K562 (cell line): ENCODE results near the gene P2RY14. TPM values are rescaled to one million over a fixed set of nuclear protein-coding genes. Genes with fewer than 3 reads are reported as not detected.

Source experiments
- ATAC-seq: fragments of 200-7000 bp; cut with Tn5 transposase; 3 replicates; pipeline ENCODE4 v1.9.1; 2020; ENCODE audit warnings: moderate library complexity
- BruUV-seq: library from RNA; stranded (reverse); fragments of 400-500 nt; replicated peaks from 2 replicates; lab custom pipeline; 2021; lab: Mats Ljungman, UMichigan
- CTCF ChIA-PET: fragments of 300-600 bp; formaldehyde crosslinking; extraction: SDS; loops from one replicate; lab custom pipeline; 2021; ENCODE audit warnings: low intra/inter-chr PET ratio; lab: Yijun Ruan, JAX
- POLR2A ChIA-PET: fragments of 300-600, 350-650 bp; sonication (Branson Sonifier 250); formaldehyde crosslinking; extraction: SDS; loops from one replicate; lab custom pipeline; 2021; ENCODE audit warnings: antibody characterized with exemption, inconsistent platforms; lab: Yijun Ruan, JAX
- DNase-seq, 4 experiments: peaks; one replicate each; pipeline versions ENCODE4 v3.0.0 to v3.0.0-alpha.2; 2011 to 2018; ENCODE audit warnings: low spot score in 3 of 4, mixed read lengths in 3 of 4; ENCODE audit errors: extremely low read depth in 1 of 4
- FAIRE-seq: peaks from 2 replicates; lab custom pipeline; 2011; peaks lifted over from hg19 to GRCh38; lab: Jason Lieb, UNC
- H2AFZ ChIP-seq: 2 replicates; pipeline ENCODE4 v1.6.0; 2011; ENCODE audit warnings: low read depth, low read length, control low read depth, inconsistent platforms
- H3K27ac ChIP-seq: fragments of 200-600 bp; 3 replicates; pipeline ENCODE4 v1.8.0; 2011; ENCODE audit warnings: low read depth, mild to moderate bottlenecking, control low read depth, inconsistent platforms, low read length, moderate library complexity, mixed read lengths; ENCODE audit errors: extremely low read depth
- H3K27me3 ChIP-seq, 2 experiments: fragments of 300-600 bp in 1 of 2; 2 replicates in 1 of 2; 3 replicates in 1 of 2; pipeline versions ENCODE4 v1.6.0 to v1.8.0; 2011; ENCODE audit warnings: inconsistent platforms in 2 of 2, low read length in 2 of 2, mild to moderate bottlenecking in 1 of 2, mixed read lengths in 1 of 2, moderate library complexity in 1 of 2; ENCODE audit not compliant: control insufficient read depth in 2 of 2, insufficient read depth in 2 of 2
- H3K36me3 ChIP-seq: fragments of 300-600 bp; 3 replicates; pipeline ENCODE4 v1.8.0; 2011; ENCODE audit warnings: mild to moderate bottlenecking, low read length, inconsistent platforms; ENCODE audit not compliant: control insufficient read depth, insufficient read depth
- H3K4me1 ChIP-seq, 2 experiments: fragments of 200-600 bp in 1 of 2; replicated peaks in 1 of 2; 2 replicates in 1 of 2; 3 replicates in 1 of 2; pipeline versions ENCODE4 v1.5.1 to v1.8.0; 2011; ENCODE audit warnings: inconsistent platforms in 2 of 2, low read length in 2 of 2, mild to moderate bottlenecking in 1 of 2, mixed read lengths in 1 of 2, moderate library complexity in 1 of 2; ENCODE audit not compliant: control insufficient read depth in 2 of 2, insufficient read depth in 2 of 2
- H3K4me2 ChIP-seq: 2 replicates; pipeline ENCODE4 v1.6.1; 2011; ENCODE audit warnings: low read length, control low read depth, inconsistent platforms, mixed read lengths; ENCODE audit not compliant: insufficient read depth
- H3K4me3 ChIP-seq: fragments of 200-600 bp; sonication (generic), shearing (Covaris generic); 2 replicates; pipeline ENCODE4 v1.5.1; 2016; ENCODE audit warnings: control low read depth, inconsistent platforms
- H3K79me2 ChIP-seq: fragments of 200-600 bp; 3 replicates; pipeline ENCODE4 v1.8.0; 2011; ENCODE audit warnings: low read length, inconsistent platforms; ENCODE audit not compliant: control insufficient read depth, insufficient read depth
- H3K9ac ChIP-seq, 2 experiments: 2 replicates each; pipeline versions ENCODE4 v1.6.0 to v1.6.1; 2011; ENCODE audit warnings: low read depth in 2 of 2, low read length in 2 of 2, control low read depth in 1 of 2, inconsistent platforms in 1 of 2, mild to moderate bottlenecking in 1 of 2, mixed read lengths in 1 of 2; ENCODE audit not compliant: insufficient read depth in 1 of 2
- H3K9me1 ChIP-seq: one replicate; pipeline ENCODE4 v1.6.0; 2011; ENCODE audit warnings: inconsistent platforms, mild to moderate bottlenecking, low read length, moderate library complexity; ENCODE audit not compliant: control insufficient read depth, insufficient read depth
- H3K9me3 ChIP-seq: replicated peaks from 2 replicates; pipeline ENCODE4 v1.5.1; 2011; ENCODE audit warnings: low read depth, low read length, inconsistent platforms; ENCODE audit not compliant: control insufficient read depth, insufficient read depth
- H4K20me1 ChIP-seq: replicated peaks from 2 replicates; pipeline ENCODE4 v1.6.1; 2011; ENCODE audit warnings: low read length, inconsistent platforms, mixed read lengths; ENCODE audit not compliant: control insufficient read depth, insufficient read depth
- BMI1 ChIP-seq: fragments of 150-350 bp; IDR thresholded peaks from 2 replicates; pipeline ENCODE4 v1.6.1; 2014; ENCODE audit warnings: low read length
- CBFB ChIP-seq: sonication (generic); formaldehyde crosslinking; IDR thresholded peaks from 2 replicates; pipeline ENCODE4 v1.4.0; 2020; ENCODE audit warnings: mild to moderate bottlenecking, missing genetic modification reagents
- ERF ChIP-seq: fragments of 450-650 bp; formaldehyde crosslinking; IDR thresholded peaks from 2 replicates; pipeline ENCODE4 v1.4.0; 2020; ENCODE audit warnings: mild to moderate bottlenecking, mixed read lengths
- GABPB1 ChIP-seq: sonication (generic); formaldehyde crosslinking; IDR thresholded peaks from 2 replicates; pipeline ENCODE4 v1.8.0; 2022; ENCODE audit warnings: mild to moderate bottlenecking, missing genetic modification reagents
- GTF2F1 ChIP-seq: IDR thresholded peaks from 2 replicates; pipeline ENCODE4 v1.6.1; 2011; ENCODE audit warnings: low read depth, low read length, improper control_type of control experiment
- KLF10 ChIP-seq: fragments of 250-450 bp; sonication (Bioruptor Pico); IDR thresholded peaks from 2 replicates; pipeline ENCODE4 v1.6.1; 2021; ENCODE audit warnings: matching md5 sums
- MEF2A ChIP-seq: IDR thresholded peaks from 2 replicates; pipeline ENCODE4 v1.6.1; 2011; ENCODE audit warnings: low read depth, mild to moderate bottlenecking, low read length, moderate library complexity; ENCODE audit not compliant: control insufficient read depth
- NUFIP1 ChIP-seq: fragments of 450-650 bp; IDR thresholded peaks from 2 replicates; pipeline ENCODE4 v1.6.1; 2018; ENCODE audit not compliant: partially characterized antibody
- RHOXF2B ChIP-seq: fragments of 250-450 bp; sonication (Bioruptor Pico); conservative IDR thresholded peaks from 2 replicates; pipeline ENCODE4 v1.5.1; 2021
- SMARCC2 ChIP-seq: fragments of 450-650 bp; IDR thresholded peaks from 2 replicates; pipeline ENCODE4 v1.6.1; 2017; ENCODE audit warnings: antibody characterized with exemption, moderate library complexity, mild to moderate bottlenecking, low read depth
- SP2 ChIP-seq: IDR thresholded peaks from 2 replicates; pipeline ENCODE4 v1.6.1; 2011; ENCODE audit warnings: mild to moderate bottlenecking, low read depth, low read length, moderate library complexity; ENCODE audit not compliant: poor library complexity, severe bottlenecking; ENCODE audit errors: extremely low read depth
- ZNF263 ChIP-seq: sonication (generic); formaldehyde crosslinking; IDR thresholded peaks from 2 replicates; pipeline ENCODE4 v1.8.0; 2022; ENCODE audit warnings: mild to moderate bottlenecking, missing genetic modification reagents, borderline replicate concordance
- WGBS: fragments of 100-300 bp; shearing (Covaris generic); methylation state at CpG from one replicate; pipeline ENCODE4 v1.1.6; 2016; ENCODE audit warnings: low coverage, mixed read lengths; ENCODE audit not compliant: insufficient coverage; ENCODE audit errors: missing lambda C conversion rate; 5-methylcytosine and 5-hydroxymethylcytosine counted together
- in situ Hi-C: fragments of 300-500 bp; cut with MboI; formaldehyde crosslinking; loops from 4 replicates; pipeline ENCODE4 v1.15.0; 2018; ENCODE audit warnings: inconsistent platforms, mixed read lengths
- intact Hi-C: fragments of 100-400 bp; cut with micrococcal nuclease; formaldehyde crosslinking; loops from 2 replicates; pipeline ENCODE4 v1.14.2; 2022
- polyA plus RNA-seq, 8 experiments: library from polyadenylated mRNA; depleted of rRNA in 4 of 8; stranded (reverse) in 5 of 8; unstranded in 3 of 8; fragments of >200 nt; fragmentation: Nextera tagmentation in 2 of 8; fragmentation: Illumina TruSeq in 1 of 8; extraction: Ambion mirVana in 2 of 8; extraction: Trizol in 1 of 8; gene quantifications; 2 replicates each; pipeline versions ENCODE4 v1.2.1 to v1.2.3, GENCODE V29; 2011 to 2014; ENCODE audit warnings: inconsistent platforms in 1 of 8, missing spikeins in 1 of 8
- total RNA-seq, 7 experiments: library from RNA; depleted of rRNA in 6 of 7; stranded (reverse); fragments of >200 nt in 6 of 7; fragmentation: Illumina TruSeq in 2 of 7; extraction: Trizol in 2 of 7; gene quantifications; 2 replicates each; pipeline versions ENCODE4 v1.2.1 to v1.2.3, GENCODE V29; 2011 to 2021; ENCODE audit warnings: low replicate concordance in 1 of 7

The P2RY14 gene
- total and polyA plus RNA-seq, 9 of the 15 experiments (the other 6 are each of a cell fraction or from before 2014, with no cell fraction given) = not detected

DNA sequence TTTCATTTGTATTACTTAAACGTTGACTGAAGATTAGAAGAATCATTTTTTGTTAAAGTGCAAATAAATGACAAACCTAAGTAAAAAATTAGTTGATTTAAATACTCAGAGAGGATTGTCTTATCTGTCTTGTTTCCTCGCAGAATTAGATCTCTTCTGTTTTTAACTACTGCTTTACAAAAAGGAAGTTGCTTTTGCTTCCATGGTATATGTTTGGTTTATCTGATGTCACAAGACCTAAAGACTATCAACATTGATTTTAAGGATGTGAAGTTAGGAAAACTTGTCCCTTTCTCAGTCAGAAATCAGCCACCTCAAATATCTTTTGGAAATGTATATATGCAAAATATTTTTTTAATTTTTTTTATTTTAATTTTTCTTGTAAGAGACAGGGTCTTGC, 104.0 kb downstream of the P2RY14 start:
- Histone ChIP-seq H3K79me2 (no peaks in the 10 kb centered on the region), H3K4me2 (no peak overlapping the region), H3K9me3 (no peaks in the 10 kb centered on the region), H3K27ac (no peak overlapping the region), H4K20me1 (no peaks in the 10 kb centered on the region), H3K9ac (no peak overlapping the region), H3K9me1 (no peaks in the 10 kb centered on the region), H2AFZ (no peak overlapping the region), H3K27me3 (peaks cover 4% of the 10 kb centered on the region in 2 experiments; a peak in 3 of 5 replicates), H3K4me1 (no peaks in the 10 kb centered on the region), H3K4me3 (no peak overlapping the region), H3K36me3 (no peaks in the 10 kb centered on the region)
- ChIA-PET CTCF (no interaction called here), POLR2A (no interaction called here)
- no peak for TF ChIP-seq KLF10 (CRISPR knock-in tag)
- no peak for TF ChIP-seq SMARCC2
- no peak for TF ChIP-seq MEF2A
- TF ChIP-seq RHOXF2B = no peak
- TF ChIP-seq CBFB (CRISPR knock-in tag) = no peak
- no peak for TF ChIP-seq SP2
- no peak for TF ChIP-seq ZNF263 (CRISPR knock-in tag)
- no peak for TF ChIP-seq GABPB1 (CRISPR knock-in tag)
- TF ChIP-seq NUFIP1 = no peak
- no peak for TF ChIP-seq ERF (CRISPR knock-in tag)
- TF ChIP-seq GTF2F1 = no peak
- no peak for TF ChIP-seq BMI1
- ATAC-seq (no peak), FAIRE-seq (no peak), DNase-seq (no peak)
- 4% methylated on average over 2 of the region's 2 CpGs for WGBS
- intact Hi-C loops (no loop called here), in situ Hi-C loops (no loop called here)
- BruUV-seq = no TSS peak
